ENCODE data around the gene ASTN2.

Gene ASTN2

DNA sequence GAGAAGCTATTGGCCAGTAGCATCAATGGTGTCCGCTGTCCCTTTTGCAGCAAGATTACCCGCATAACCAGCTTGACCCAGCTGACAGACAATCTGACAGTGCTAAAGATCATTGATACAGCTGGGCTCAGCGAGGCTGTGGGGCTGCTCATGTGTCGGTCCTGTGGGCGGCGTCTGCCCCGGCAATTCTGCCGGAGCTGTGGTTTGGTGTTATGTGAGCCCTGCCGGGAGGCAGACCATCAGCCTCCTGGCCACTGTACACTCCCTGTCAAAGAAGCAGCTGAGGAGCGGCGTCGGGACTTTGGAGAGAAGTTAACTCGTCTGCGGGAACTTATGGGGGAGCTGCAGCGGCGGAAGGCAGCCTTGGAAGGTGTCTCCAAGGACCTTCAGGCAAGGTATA lies 717.0 kb downstream of the ASTN2 start:
- H3K4me3 ChIP-seq (ENCODE audit: low read depth, low read length) = no peak overlapping the region
- no peak for DNase-seq (ENCODE audit: low read depth)
- TF ChIP-seq, protein P1, sequence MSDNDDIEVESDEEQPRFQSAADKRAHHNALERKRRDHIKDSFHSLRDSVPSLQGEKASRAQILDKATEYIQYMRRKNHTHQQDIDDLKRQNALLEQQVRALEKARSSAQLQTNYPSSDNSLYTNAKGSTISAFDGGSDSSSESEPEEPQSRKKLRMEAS (IDR thresholded peaks at IDR 0.05; ENCODE audit: low read depth, low read length) = no peak
- TF ChIP-seq, protein P2, sequence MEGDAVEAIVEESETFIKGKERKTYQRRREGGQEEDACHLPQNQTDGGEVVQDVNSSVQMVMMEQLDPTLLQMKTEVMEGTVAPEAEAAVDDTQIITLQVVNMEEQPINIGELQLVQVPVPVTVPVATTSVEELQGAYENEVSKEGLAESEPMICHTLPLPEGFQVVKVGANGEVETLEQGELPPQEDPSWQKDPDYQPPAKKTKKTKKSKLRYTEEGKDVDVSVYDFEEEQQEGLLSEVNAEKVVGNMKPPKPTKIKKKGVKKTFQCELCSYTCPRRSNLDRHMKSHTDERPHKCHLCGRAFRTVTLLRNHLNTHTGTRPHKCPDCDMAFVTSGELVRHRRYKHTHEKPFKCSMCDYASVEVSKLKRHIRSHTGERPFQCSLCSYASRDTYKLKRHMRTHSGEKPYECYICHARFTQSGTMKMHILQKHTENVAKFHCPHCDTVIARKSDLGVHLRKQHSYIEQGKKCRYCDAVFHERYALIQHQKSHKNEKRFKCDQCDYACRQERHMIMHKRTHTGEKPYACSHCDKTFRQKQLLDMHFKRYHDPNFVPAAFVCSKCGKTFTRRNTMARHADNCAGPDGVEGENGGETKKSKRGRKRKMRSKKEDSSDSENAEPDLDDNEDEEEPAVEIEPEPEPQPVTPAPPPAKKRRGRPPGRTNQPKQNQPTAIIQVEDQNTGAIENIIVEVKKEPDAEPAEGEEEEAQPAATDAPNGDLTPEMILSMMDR (IDR thresholded peaks at IDR 0.05; ENCODE audit: low read depth, low read length) = no peak
- TF ChIP-seq POLR2A (IDR thresholded peaks at IDR 0.05; ENCODE audit: extremely low read depth, insufficient read length) (no peak), MYC (IDR thresholded peaks at IDR 0.05; ENCODE audit: low read depth, low read length) (no peak)

DNA sequence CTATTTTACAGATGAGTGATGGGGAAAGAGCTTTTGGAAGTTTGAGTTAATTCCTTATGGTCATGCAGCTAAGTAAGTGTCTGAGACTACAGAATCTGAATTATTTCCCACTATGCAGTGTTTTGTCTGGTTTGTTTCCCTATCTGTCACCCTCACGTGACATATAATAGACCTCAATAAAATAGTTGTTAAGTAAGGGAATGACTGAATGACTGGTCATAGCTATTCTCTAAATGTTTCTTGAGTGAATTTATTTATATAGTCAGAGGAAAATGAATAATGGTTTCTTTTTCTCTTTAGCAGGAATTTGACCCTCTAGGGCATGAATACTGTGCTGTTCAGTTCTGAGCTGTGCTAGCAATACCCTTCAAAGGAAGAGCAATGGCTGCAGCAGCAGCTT lies 717.5 kb downstream of the ASTN2 start:
- H3K4me3 ChIP-seq (ENCODE audit: low read depth, low read length) = no peak overlapping the region
- TF ChIP-seq MYC (IDR thresholded peaks at IDR 0.05; ENCODE audit: low read depth, low read length) (no peak), POLR2A (IDR thresholded peaks at IDR 0.05; ENCODE audit: extremely low read depth, insufficient read length) (no peak)
- TF ChIP-seq, protein P1 (IDR thresholded peaks at IDR 0.05; ENCODE audit: low read depth, low read length) = no peak
- TF ChIP-seq, protein P2 (IDR thresholded peaks at IDR 0.05; ENCODE audit: low read depth, low read length) = no peak
- no peak for DNase-seq (ENCODE audit: low read depth)

DNA sequence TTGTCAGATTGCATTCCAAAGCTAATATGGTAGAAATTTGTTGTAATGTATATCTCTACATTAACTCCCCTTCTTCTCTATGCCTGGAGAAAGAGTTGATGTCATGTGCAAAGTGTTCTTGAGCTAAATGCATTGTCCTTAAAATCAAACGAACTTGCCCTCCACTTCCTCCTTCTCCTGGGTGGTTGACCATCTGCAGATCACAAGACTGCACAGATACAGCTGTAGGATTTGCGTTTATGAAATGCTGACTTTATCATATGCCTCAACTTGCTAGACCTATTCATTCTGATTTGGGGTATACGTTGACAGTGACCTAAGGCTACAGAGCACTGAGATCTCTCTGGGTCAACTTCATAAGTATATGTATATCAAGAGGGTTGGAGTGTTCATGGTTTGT lies 719.4 kb downstream of the ASTN2 start:
- no peak for DNase-seq (ENCODE audit: low read depth)
- no peak overlapping the region for H3K4me3 ChIP-seq (ENCODE audit: low read depth, low read length)
- TF ChIP-seq POLR2A (IDR thresholded peaks at IDR 0.05; ENCODE audit: extremely low read depth, insufficient read length) (no peak), MYC (IDR thresholded peaks at IDR 0.05; ENCODE audit: low read depth, low read length) (no peak)
- TF ChIP-seq, protein P2 (IDR thresholded peaks at IDR 0.05; ENCODE audit: low read depth, low read length) = no peak
- TF ChIP-seq, protein P1 (IDR thresholded peaks at IDR 0.05; ENCODE audit: low read depth, low read length) = no peak

DNA sequence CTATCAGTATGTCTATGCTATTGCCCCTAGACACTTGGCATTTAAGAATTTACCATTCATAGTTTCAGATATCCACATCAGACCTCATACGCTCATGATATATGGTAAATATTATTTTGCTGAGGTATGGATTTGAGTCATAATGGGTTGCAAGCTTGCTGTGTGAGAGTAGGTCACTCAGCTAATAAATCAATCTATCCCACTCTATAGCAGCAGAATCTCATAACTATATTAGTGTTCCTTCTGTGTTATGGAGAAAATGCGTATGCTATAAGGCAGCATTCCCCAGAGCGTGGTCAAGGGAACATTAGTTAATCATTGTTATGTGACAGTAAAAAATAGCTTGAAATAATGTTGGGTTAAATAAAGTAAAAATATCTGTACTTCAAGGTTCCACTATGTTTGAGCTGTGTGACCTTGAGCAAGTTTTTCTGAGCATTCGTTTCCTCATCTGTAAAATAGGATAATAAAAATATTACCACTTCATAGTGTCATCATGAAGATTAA lies 720.0 kb downstream of the ASTN2 start:
- no peak for DNase-seq (ENCODE audit: low read depth)
- no peak overlapping the region for H3K4me3 ChIP-seq (ENCODE audit: low read depth, low read length)
- TF ChIP-seq, protein P2 (IDR thresholded peaks at IDR 0.05; ENCODE audit: low read depth, low read length) = no peak
- TF ChIP-seq, protein P1 (IDR thresholded peaks at IDR 0.05; ENCODE audit: low read depth, low read length) = no peak

DNA sequence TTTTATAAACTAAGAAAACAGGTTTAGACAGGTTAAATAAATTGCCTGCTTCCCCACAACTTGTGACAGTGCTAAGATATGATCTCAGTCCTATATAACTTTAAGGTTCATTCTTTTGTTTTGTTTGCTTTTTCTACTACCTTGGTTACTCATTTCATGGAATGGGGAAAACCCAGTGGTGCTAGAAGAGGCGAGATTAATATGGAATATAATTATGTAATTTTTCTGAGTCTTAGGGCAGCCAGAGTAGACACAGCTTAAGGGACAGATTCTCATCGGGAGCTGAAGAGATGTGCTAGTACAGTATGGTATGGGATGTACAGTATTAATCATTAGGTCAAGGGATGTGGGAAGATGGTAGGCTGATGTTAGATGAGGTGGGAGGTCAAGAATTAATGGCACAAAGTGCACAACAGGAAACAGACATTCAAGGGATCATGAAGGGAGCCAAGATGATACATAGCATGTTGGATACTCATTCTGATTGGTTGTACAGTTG lies 721.6 kb downstream of the ASTN2 start:
- TF ChIP-seq, protein P1 (IDR thresholded peaks at IDR 0.05; ENCODE audit: low read depth, low read length) = no peak
- TF ChIP-seq POLR2A (IDR thresholded peaks at IDR 0.05; ENCODE audit: extremely low read depth, insufficient read length) (no peak), MYC (IDR thresholded peaks at IDR 0.05; ENCODE audit: low read depth, low read length) (no peak)
- TF ChIP-seq, protein P2 (IDR thresholded peaks at IDR 0.05; ENCODE audit: low read depth, low read length) = no peak
- no peak for DNase-seq (ENCODE audit: low read depth)

More for the DNA sequence above, 721.6 kb downstream of the ASTN2 start:
- no peak overlapping the region for H3K4me3 ChIP-seq (ENCODE audit: low read depth, low read length)
